22Rv1 (cell line): Measurements from ENCODE around the gene SLC16A2.

Experiments used
- ZFX ChIP-seq: fragments of 450-650 bp; IDR thresholded peaks from 2 replicates; pipeline ENCODE4 v1.6.1; 2017; ENCODE audit warnings: antibody characterized with exemption, borderline replicate concordance
- TF ChIP-seq, protein P1 (sequence below): fragments of 450-650 bp; IDR thresholded peaks from 2 replicates; pipeline ENCODE4 v1.5.1; 2017; ENCODE audit warnings: mild to moderate bottlenecking

- TF ChIP-seq, protein P1, sequence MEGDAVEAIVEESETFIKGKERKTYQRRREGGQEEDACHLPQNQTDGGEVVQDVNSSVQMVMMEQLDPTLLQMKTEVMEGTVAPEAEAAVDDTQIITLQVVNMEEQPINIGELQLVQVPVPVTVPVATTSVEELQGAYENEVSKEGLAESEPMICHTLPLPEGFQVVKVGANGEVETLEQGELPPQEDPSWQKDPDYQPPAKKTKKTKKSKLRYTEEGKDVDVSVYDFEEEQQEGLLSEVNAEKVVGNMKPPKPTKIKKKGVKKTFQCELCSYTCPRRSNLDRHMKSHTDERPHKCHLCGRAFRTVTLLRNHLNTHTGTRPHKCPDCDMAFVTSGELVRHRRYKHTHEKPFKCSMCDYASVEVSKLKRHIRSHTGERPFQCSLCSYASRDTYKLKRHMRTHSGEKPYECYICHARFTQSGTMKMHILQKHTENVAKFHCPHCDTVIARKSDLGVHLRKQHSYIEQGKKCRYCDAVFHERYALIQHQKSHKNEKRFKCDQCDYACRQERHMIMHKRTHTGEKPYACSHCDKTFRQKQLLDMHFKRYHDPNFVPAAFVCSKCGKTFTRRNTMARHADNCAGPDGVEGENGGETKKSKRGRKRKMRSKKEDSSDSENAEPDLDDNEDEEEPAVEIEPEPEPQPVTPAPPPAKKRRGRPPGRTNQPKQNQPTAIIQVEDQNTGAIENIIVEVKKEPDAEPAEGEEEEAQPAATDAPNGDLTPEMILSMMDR = no peak
- no peak for TF ChIP-seq ZFX
These were observed 31.9 kb downstream of the SLC16A2 start for GRCh38 chrX:74453178-74453577.
